Caco-2 (cell line): ENCODE data around the gene ADAM11. TPM values are rescaled to one million over a fixed set of nuclear protein-coding genes. Genes with fewer than 3 reads are reported as not detected.

ENCODE experiments used
- BruUV-seq: library from RNA; stranded (reverse); fragments of 400-500 nt; replicated peaks from 2 replicates; lab custom pipeline; 2021; lab: Mats Ljungman, UMichigan
- CTCF ChIA-PET: fragments of 300-600 bp; sonication (Branson Sonifier 250); formaldehyde crosslinking; loops from one replicate; lab custom pipeline; 2022; ENCODE audit warnings: antibody characterized with exemption; lab: Charles Lee
- POLR2A ChIA-PET: fragments of 300-600 bp; sonication (Branson Sonifier 250); formaldehyde crosslinking; loops from one replicate; lab custom pipeline; 2022; ENCODE audit warnings: antibody characterized with exemption; lab: Charles Lee
- DNase-seq, 2 experiments: peaks; one replicate each; pipeline versions ENCODE4 v3.0.0 to v3.0.0-alpha.2; 2020 to 2022
- H3K27me3 ChIP-seq: replicated peaks from 2 replicates; pipeline ENCODE4 v1.6.0; 2011; ENCODE audit warnings: low read length; ENCODE audit not compliant: control insufficient read depth, insufficient read depth
- H3K36me3 ChIP-seq: 2 replicates; pipeline ENCODE4 v1.5.1; 2011; ENCODE audit warnings: low read length; ENCODE audit not compliant: control insufficient read depth, insufficient read depth
- H3K4me1 ChIP-seq: fragments of 250-450 bp; sonication (Bioruptor Pico); 2 replicates; pipeline ENCODE4 v1.5.1; 2020; ENCODE audit warnings: mild to moderate bottlenecking
- H3K4me3 ChIP-seq: 2 replicates; pipeline ENCODE4 v1.5.1; 2011; ENCODE audit warnings: low read depth, mild to moderate bottlenecking, control low read depth, low read length
- H3K9me3 ChIP-seq: fragments of 250-450 bp; sonication (Bioruptor Pico); 2 replicates; pipeline ENCODE4 v1.5.1; 2020; ENCODE audit warnings: mild to moderate bottlenecking, moderate library complexity
- H3K27ac Mint-ChIP-seq: one replicate; pipeline ENCODE4 v1.8.0; 2022; ENCODE audit warnings: mixed read lengths; ENCODE audit not compliant: unreplicated experiment
- H3K27me3 Mint-ChIP-seq: one replicate; pipeline ENCODE4 v1.8.0; 2022; ENCODE audit warnings: mixed read lengths; ENCODE audit not compliant: insufficient read depth, unreplicated experiment
- H3K36me3 Mint-ChIP-seq: one replicate; pipeline ENCODE4 v1.8.0; 2022; ENCODE audit warnings: mild to moderate bottlenecking, mixed read lengths; ENCODE audit not compliant: insufficient read depth, unreplicated experiment
- H3K4me1 Mint-ChIP-seq: one replicate; pipeline ENCODE4 v1.8.0; 2022; ENCODE audit warnings: low read depth, mixed read lengths; ENCODE audit not compliant: unreplicated experiment
- H3K4me3 Mint-ChIP-seq: one replicate; pipeline ENCODE4 v1.8.0; 2022; ENCODE audit warnings: mild to moderate bottlenecking, moderate library complexity, mixed read lengths; ENCODE audit not compliant: unreplicated experiment
- H3K9me3 Mint-ChIP-seq: one replicate; pipeline ENCODE4 v1.8.0; 2022; ENCODE audit warnings: mixed read lengths; ENCODE audit not compliant: unreplicated experiment
- CTCF ChIP-seq, 2 experiments: fragments of 200-600 bp in 1 of 2; IDR thresholded peaks; 1 replicate in 1 of 2; 2 replicates in 1 of 2; pipeline versions ENCODE4 v1.5.1 to v1.8.0; 2011 to 2022; ENCODE audit warnings: antibody characterized with exemption in 1 of 2, control low read depth in 1 of 2, inconsistent platforms in 1 of 2, low read depth in 1 of 2, low read length in 1 of 2, mild to moderate bottlenecking in 1 of 2, moderate library complexity in 1 of 2; ENCODE audit not compliant: insufficient read depth in 1 of 2, severe bottlenecking in 1 of 2, unreplicated experiment in 1 of 2
- intact Hi-C: fragments of 100-400 bp; cut with micrococcal nuclease; formaldehyde crosslinking; loops from one replicate; pipeline ENCODE4 v1.10.0; 2022; ENCODE audit not compliant: unreplicated experiment
- total RNA-seq: library from RNA; stranded (reverse); gene quantifications from 2 replicates; pipeline ENCODE4 v1.2.3, GENCODE V29; 2022

The ADAM11 gene
- total RNA-seq, 1 experiment from 2014 or later, result 1.9 TPM

GRCh38 chr17:44786551-44787081 is 27.8 kb downstream of the ADAM11 start:
- intact Hi-C loops, result no loop called here
- H3K27me3 ChIP-seq, result no peaks in the 10 kb centered on the region
- CTCF ChIA-PET, result no interaction called here
- no peaks in the 10 kb centered on the region for H3K36me3 ChIP-seq
- no TSS peak for BruUV-seq
- H3K4me1 ChIP-seq, result no peaks in the 10 kb centered on the region
- Mint-ChIP-seq H3K27me3 (peaks cover 6% of the 10 kb centered on the region), H3K4me1 (no peaks in the 10 kb centered on the region), H3K36me3 (no peaks in the 10 kb centered on the region), H3K4me3 (no peak overlapping the region), H3K9me3 (no peaks in the 10 kb centered on the region), H3K27ac (no peak overlapping the region)
- no peak for DNase-seq
- POLR2A ChIA-PET, result no interaction called here
- no peak overlapping the region for H3K4me3 ChIP-seq
- no peaks in the 10 kb centered on the region for H3K9me3 ChIP-seq
- TF ChIP-seq CTCF (IDR thresholded peaks at IDR 0.05; ENCODE audit: insufficient read depth in 1 of 2, low read depth in 1 of 2, low read length in 1 of 2, severe bottlenecking in 1 of 2, unreplicated experiment in 1 of 2), result no peak

GRCh38 chr17:44787271-44787940 is 28.6 kb downstream of the ADAM11 start:
- intact Hi-C loops, result no loop called here
- Mint-ChIP-seq H3K36me3 (no peaks in the 10 kb centered on the region), H3K27me3 (peaks cover 6% of the 10 kb centered on the region), H3K27ac (no peak overlapping the region), H3K4me3 (no peak overlapping the region), H3K9me3 (no peaks in the 10 kb centered on the region), H3K4me1 (no peaks in the 10 kb centered on the region)
- Histone ChIP-seq H3K27me3 (no peaks in the 10 kb centered on the region), H3K9me3 (no peaks in the 10 kb centered on the region), H3K4me1 (no peaks in the 10 kb centered on the region), H3K4me3 (no peak overlapping the region), H3K36me3 (no peaks in the 10 kb centered on the region)
- no TSS peak for BruUV-seq
- no peak for DNase-seq
- POLR2A ChIA-PET, result no interaction called here
- TF ChIP-seq CTCF (IDR thresholded peaks at IDR 0.05; ENCODE audit: insufficient read depth in 1 of 2, low read depth in 1 of 2, low read length in 1 of 2, severe bottlenecking in 1 of 2, unreplicated experiment in 1 of 2), result no peak
- CTCF ChIA-PET, result no interaction called here

GRCh38 chr17:44788139-44788538 is 29.4 kb downstream of the ADAM11 start:
- POLR2A ChIA-PET, result no interaction called here
- no peaks in the 10 kb centered on the region for H3K4me1 Mint-ChIP-seq
- no peak for DNase-seq
- no peaks in the 10 kb centered on the region for H3K36me3 Mint-ChIP-seq
- no peak for TF ChIP-seq CTCF (IDR thresholded peaks at IDR 0.05; ENCODE audit: insufficient read depth in 1 of 2, low read depth in 1 of 2, low read length in 1 of 2, severe bottlenecking in 1 of 2, unreplicated experiment in 1 of 2)
- Histone ChIP-seq H3K27me3 (no peaks in the 10 kb centered on the region), H3K4me3 (no peak overlapping the region), H3K4me1 (no peaks in the 10 kb centered on the region), H3K9me3 (no peaks in the 10 kb centered on the region), H3K36me3 (no peaks in the 10 kb centered on the region)
- intact Hi-C loops, result no loop called here
- H3K4me3 Mint-ChIP-seq, result no peak overlapping the region
- BruUV-seq, result no TSS peak
- H3K27ac Mint-ChIP-seq, result no peak overlapping the region
- CTCF ChIA-PET, result no interaction called here
- H3K27me3 Mint-ChIP-seq, result peaks cover 6% of the 10 kb centered on the region
- no peaks in the 10 kb centered on the region for H3K9me3 Mint-ChIP-seq
